Activated naive CD8-positive, alpha-beta T cell treated with anti-CD3 and anti-CD28 coated beads for 36 hours (primary cell): ENCODE measurements around the gene RUNX1. TPM values are rescaled to one million over a fixed set of nuclear protein-coding genes. Genes with fewer than 3 reads are reported as not detected.
"Not testable (repeated sequence)": the region's sequence is repeated elsewhere in the genome, so short reads cannot be mapped to it uniquely, and the experiment has no call there.

Experiments used
- DNase-seq: peaks from one replicate; pipeline ENCODE4 v3.0.0; 2021
- H3K27ac Mint-ChIP-seq: one replicate; pipeline ENCODE4 v1.8.0; 2022; ENCODE audit warnings: mild to moderate bottlenecking, moderate library complexity, mixed read lengths
- H3K27me3 Mint-ChIP-seq: one replicate; pipeline ENCODE4 v1.8.0; 2022; ENCODE audit warnings: mild to moderate bottlenecking, mixed read lengths
- H3K36me3 Mint-ChIP-seq: one replicate; pipeline ENCODE4 v1.8.0; 2021; ENCODE audit warnings: mild to moderate bottlenecking, mixed read lengths
- H3K4me1 Mint-ChIP-seq: one replicate; pipeline ENCODE4 v1.8.0; 2021; ENCODE audit warnings: mixed read lengths
- H3K4me3 Mint-ChIP-seq: one replicate; pipeline ENCODE4 v1.8.0; 2022; ENCODE audit warnings: mild to moderate bottlenecking, moderate library complexity, mixed read lengths
- H3K9me3 Mint-ChIP-seq: one replicate; pipeline ENCODE4 v1.8.0; 2022; ENCODE audit warnings: mixed read lengths
- total RNA-seq, 2 experiments: library from RNA; stranded (reverse); gene quantifications; one replicate each; pipeline ENCODE4 v1.2.3, GENCODE V29; 2021

RUNX1 gene
- total RNA-seq, 2 experiments from 2014 or later = 16.6 to 18.0 TPM

- Mint-ChIP-seq H3K4me1 (peaks cover 80% of the 10 kb centered on the region), H3K9me3 (no peaks in the 10 kb centered on the region), H3K36me3 (peaks cover 13% of the 10 kb centered on the region), H3K27me3 (no peaks in the 10 kb centered on the region), H3K27ac (no peak overlapping the region), H3K4me3 (no peak overlapping the region)
- no peak for DNase-seq
Measured at GRCh38 chr21:35002879-35003722, 46.0 kb downstream of the RUNX1 start.

GRCh38 chr21:34999397-34999941 is 49.6 kb downstream of the RUNX1 start:
- peaks cover 81% of the 10 kb centered on the region for H3K4me1 Mint-ChIP-seq
- H3K27ac Mint-ChIP-seq = peak overlapping the region; percentile 68
- H3K4me3 Mint-ChIP-seq = no peak overlapping the region
- H3K9me3 Mint-ChIP-seq = no peaks in the 10 kb centered on the region
- H3K27me3 Mint-ChIP-seq = no peaks in the 10 kb centered on the region
- no peak for DNase-seq
- peaks cover 11% of the 10 kb centered on the region for H3K36me3 Mint-ChIP-seq

- no peak for DNase-seq
- Mint-ChIP-seq H3K27ac (no peak overlapping the region), H3K36me3 (peaks cover 11% of the 10 kb centered on the region), H3K9me3 (no peaks in the 10 kb centered on the region), H3K4me1 (peaks cover 72% of the 10 kb centered on the region), H3K27me3 (no peaks in the 10 kb centered on the region), H3K4me3 (no peak overlapping the region)
Measured at GRCh38 chr21:34998176-34998575, 50.9 kb downstream of the RUNX1 start.

- peaks cover 11% of the 10 kb centered on the region for H3K36me3 Mint-ChIP-seq
- H3K9me3 Mint-ChIP-seq = no peaks in the 10 kb centered on the region
- H3K4me1 Mint-ChIP-seq = peaks cover 65% of the 10 kb centered on the region
- H3K27me3 Mint-ChIP-seq = no peaks in the 10 kb centered on the region
- H3K27ac Mint-ChIP-seq = no peak overlapping the region
- no peak for DNase-seq
- no peak overlapping the region for H3K4me3 Mint-ChIP-seq
Measured at GRCh38 chr21:34997294-34997693, 51.8 kb downstream of the RUNX1 start.

GRCh38 chr21:34996304-34997101 is 52.6 kb downstream of the RUNX1 start:
- Mint-ChIP-seq H3K4me3 (peak overlapping the region; percentile 25), H3K36me3 (peaks cover 11% of the 10 kb centered on the region), H3K27me3 (no peaks in the 10 kb centered on the region), H3K4me1 (peaks cover 61% of the 10 kb centered on the region), H3K27ac (peak overlapping the region; percentile 52), H3K9me3 (no peaks in the 10 kb centered on the region)
- no peak for DNase-seq

- Mint-ChIP-seq H3K4me1 (peaks cover 64% of the 10 kb centered on the region), H3K4me3 (no peak overlapping the region), H3K27me3 (no peaks in the 10 kb centered on the region), H3K36me3 (peaks cover 14% of the 10 kb centered on the region), H3K9me3 (no peaks in the 10 kb centered on the region), H3K27ac (peak overlapping the region; percentile 52)
- DNase-seq = no peak
Measured at GRCh38 chr21:34995979-34996303, 53.2 kb downstream of the RUNX1 start.

- no peak for DNase-seq
- H3K27me3 Mint-ChIP-seq = no peaks in the 10 kb centered on the region
Measured at GRCh38 chr21:34994766-34995631, 54.1 kb downstream of the RUNX1 start.

GRCh38 chr21:34993521-34993921 is 55.6 kb downstream of the RUNX1 start:
- Mint-ChIP-seq H3K4me1 (peaks cover 66% of the 10 kb centered on the region), H3K36me3 (peaks cover 11% of the 10 kb centered on the region)
- not testable (repeated sequence) for DNase-seq, H3K9me3 Mint-ChIP-seq, H3K27me3 Mint-ChIP-seq, H3K27ac Mint-ChIP-seq, H3K4me3 Mint-ChIP-seq

More at GRCh38 chr21:34994766-34995631, 54.1 kb downstream of the RUNX1 start:
- H3K36me3 Mint-ChIP-seq = peaks cover 13% of the 10 kb centered on the region
- H3K9me3 Mint-ChIP-seq = no peaks in the 10 kb centered on the region
- H3K27ac Mint-ChIP-seq = no peak overlapping the region
- peaks cover 65% of the 10 kb centered on the region for H3K4me1 Mint-ChIP-seq
- no peak overlapping the region for H3K4me3 Mint-ChIP-seq

- Mint-ChIP-seq H3K36me3 (peaks cover 6% of the 10 kb centered on the region), H3K27ac (no peak overlapping the region)
Measured at GRCh38 chr21:34992736-34993398, 56.2 kb downstream of the RUNX1 start.

GRCh38 chr21:34992180-34992579 is 56.9 kb downstream of the RUNX1 start:
- peaks cover 4% of the 10 kb centered on the region for H3K36me3 Mint-ChIP-seq
- no peak for DNase-seq
- no peak overlapping the region for H3K4me3 Mint-ChIP-seq
- no peaks in the 10 kb centered on the region for H3K9me3 Mint-ChIP-seq
- H3K4me1 Mint-ChIP-seq = peaks cover 65% of the 10 kb centered on the region
- no peak overlapping the region for H3K27ac Mint-ChIP-seq
- H3K27me3 Mint-ChIP-seq = no peaks in the 10 kb centered on the region

More at GRCh38 chr21:34992736-34993398, 56.2 kb downstream of the RUNX1 start:
- DNase-seq = no peak
- Mint-ChIP-seq H3K4me3 (no peak overlapping the region), H3K27me3 (no peaks in the 10 kb centered on the region), H3K4me1 (peaks cover 65% of the 10 kb centered on the region), H3K9me3 (no peaks in the 10 kb centered on the region)

GRCh38 chr21:34991366-34991957 is 57.6 kb downstream of the RUNX1 start:
- Mint-ChIP-seq H3K27me3 (no peaks in the 10 kb centered on the region), H3K4me1 (peaks cover 64% of the 10 kb centered on the region), H3K9me3 (no peaks in the 10 kb centered on the region), H3K4me3 (no peak overlapping the region), H3K27ac (no peak overlapping the region), H3K36me3 (peaks cover 4% of the 10 kb centered on the region)
- DNase-seq = no peak

GRCh38 chr21:34990842-34991241 is 58.3 kb downstream of the RUNX1 start:
- Mint-ChIP-seq H3K27me3 (no peaks in the 10 kb centered on the region), H3K4me3 (no peak overlapping the region), H3K9me3 (no peaks in the 10 kb centered on the region), H3K27ac (no peak overlapping the region), H3K4me1 (peaks cover 63% of the 10 kb centered on the region), H3K36me3 (peaks cover 4% of the 10 kb centered on the region)
- no peak for DNase-seq

- Mint-ChIP-seq H3K4me1 (peaks cover 61% of the 10 kb centered on the region), H3K9me3 (no peaks in the 10 kb centered on the region), H3K27me3 (no peaks in the 10 kb centered on the region), H3K36me3 (peaks cover 4% of the 10 kb centered on the region), H3K27ac (peak overlapping the region; percentile 59), H3K4me3 (no peak overlapping the region)
- peak; percentile 65 for DNase-seq
Measured at GRCh38 chr21:34989337-34990151, 59.6 kb downstream of the RUNX1 start.
